ENCODE data around the gene BCAP29. TPM values are rescaled to one million over a fixed set of nuclear protein-coding genes. Genes with fewer than 3 reads are reported as not detected.
A peak's percentile ranks its signal among the peaks of the same experiment; 100 is the strongest.

Gene BCAP29
- total and polyA plus RNA-seq, 2 of the 8 experiments (the other 6 are each of a cell fraction or from before 2014, with no cell fraction given): 6.8 to 18.1 TPM

DNA sequence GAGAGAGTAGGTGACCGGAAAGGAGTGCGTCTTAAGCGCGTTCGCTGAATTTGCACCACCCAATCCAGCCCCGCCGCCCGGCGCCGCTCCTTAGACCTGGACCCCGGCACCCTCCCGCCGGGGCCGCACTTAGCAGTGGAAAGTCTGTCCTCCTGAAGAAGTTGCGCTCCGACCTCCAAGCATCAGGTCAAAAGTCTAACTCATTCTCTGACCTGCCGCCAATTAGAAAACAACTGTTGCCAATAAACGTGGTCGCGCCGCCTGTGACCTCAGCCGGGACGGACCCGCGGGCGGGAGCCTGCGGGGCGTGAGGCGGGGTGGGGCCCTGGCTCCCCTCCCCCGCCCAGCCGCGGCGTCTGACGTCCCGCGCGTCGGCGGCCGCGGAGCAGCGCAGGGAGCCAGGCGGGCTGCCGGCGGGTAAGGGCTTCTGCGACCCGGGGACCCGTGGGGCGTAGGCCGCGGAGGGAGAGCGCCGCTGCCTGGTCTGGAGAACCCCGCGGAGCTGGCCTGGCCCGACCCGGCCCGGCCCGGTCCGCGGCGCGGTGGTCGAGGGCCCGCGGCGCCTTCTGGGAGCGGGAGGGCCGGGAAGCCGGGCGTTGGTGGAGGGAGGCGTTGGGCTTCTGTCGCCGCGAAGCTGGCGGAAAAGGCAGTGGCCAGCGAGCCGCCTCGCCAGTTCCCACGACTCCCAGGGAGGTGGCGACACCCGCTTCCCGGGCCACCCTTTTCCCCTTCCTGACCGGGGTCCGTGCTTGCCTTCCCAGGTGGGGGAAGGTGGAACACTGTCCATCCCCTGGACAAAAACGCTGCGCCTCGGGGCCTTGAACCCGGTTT is at the start of gene BCAP29 (continued):
- TF ChIP-seq, protein P1, sequence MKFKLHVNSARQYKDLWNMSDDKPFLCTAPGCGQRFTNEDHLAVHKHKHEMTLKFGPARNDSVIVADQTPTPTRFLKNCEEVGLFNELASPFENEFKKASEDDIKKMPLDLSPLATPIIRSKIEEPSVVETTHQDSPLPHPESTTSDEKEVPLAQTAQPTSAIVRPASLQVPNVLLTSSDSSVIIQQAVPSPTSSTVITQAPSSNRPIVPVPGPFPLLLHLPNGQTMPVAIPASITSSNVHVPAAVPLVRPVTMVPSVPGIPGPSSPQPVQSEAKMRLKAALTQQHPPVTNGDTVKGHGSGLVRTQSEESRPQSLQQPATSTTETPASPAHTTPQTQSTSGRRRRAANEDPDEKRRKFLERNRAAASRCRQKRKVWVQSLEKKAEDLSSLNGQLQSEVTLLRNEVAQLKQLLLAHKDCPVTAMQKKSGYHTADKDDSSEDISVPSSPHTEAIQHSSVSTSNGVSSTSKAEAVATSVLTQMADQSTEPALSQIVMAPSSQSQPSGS (IDR thresholded peaks at IDR 0.05; ENCODE audit: low read length): no peak
- no peak for TF ChIP-seq CBX8 (IDR thresholded peaks at IDR 0.05; ENCODE audit: borderline replicate concordance, low read depth, low read length)
- no peak for TF ChIP-seq ASH2L (IDR thresholded peaks at IDR 0.05; ENCODE audit: low read length)
- TF ChIP-seq CEBPB (IDR thresholded peaks at IDR 0.05; ENCODE audit: low read depth, low read length): no peak
- peak; percentile 31 for TF ChIP-seq TBP (IDR thresholded peaks at IDR 0.05; ENCODE audit: low read depth, low read length)
- no peak for TF ChIP-seq SIRT6 (IDR thresholded peaks at IDR 0.05; ENCODE audit: low read length)
- TF ChIP-seq, protein P2, sequence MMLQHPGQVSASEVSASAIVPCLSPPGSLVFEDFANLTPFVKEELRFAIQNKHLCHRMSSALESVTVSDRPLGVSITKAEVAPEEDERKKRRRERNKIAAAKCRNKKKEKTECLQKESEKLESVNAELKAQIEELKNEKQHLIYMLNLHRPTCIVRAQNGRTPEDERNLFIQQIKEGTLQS (IDR thresholded peaks at IDR 0.05; ENCODE audit: insufficient read depth, low read depth, low read length): no peak
- 0 out of 2 replicates have a peak, but pooled peaks have one; percentile 14 for TF ChIP-seq SRF (IDR thresholded peaks at IDR 0.05; ENCODE audit: low read depth, low read length)
- TF ChIP-seq SP2 (IDR thresholded peaks at IDR 0.05; ENCODE audit: low read length): no peak
- TF ChIP-seq NANOG (IDR thresholded peaks at IDR 0.05; ENCODE audit: insufficient read depth, low read depth, low read length, poor library complexity, severe bottlenecking): no peak
- TF ChIP-seq SP4 (IDR thresholded peaks at IDR 0.05; ENCODE audit: low read length): no peak

Data from H1 (cell line).